Measurements from ENCODE around the gene SMARCB1.

Gene SMARCB1

DNA sequence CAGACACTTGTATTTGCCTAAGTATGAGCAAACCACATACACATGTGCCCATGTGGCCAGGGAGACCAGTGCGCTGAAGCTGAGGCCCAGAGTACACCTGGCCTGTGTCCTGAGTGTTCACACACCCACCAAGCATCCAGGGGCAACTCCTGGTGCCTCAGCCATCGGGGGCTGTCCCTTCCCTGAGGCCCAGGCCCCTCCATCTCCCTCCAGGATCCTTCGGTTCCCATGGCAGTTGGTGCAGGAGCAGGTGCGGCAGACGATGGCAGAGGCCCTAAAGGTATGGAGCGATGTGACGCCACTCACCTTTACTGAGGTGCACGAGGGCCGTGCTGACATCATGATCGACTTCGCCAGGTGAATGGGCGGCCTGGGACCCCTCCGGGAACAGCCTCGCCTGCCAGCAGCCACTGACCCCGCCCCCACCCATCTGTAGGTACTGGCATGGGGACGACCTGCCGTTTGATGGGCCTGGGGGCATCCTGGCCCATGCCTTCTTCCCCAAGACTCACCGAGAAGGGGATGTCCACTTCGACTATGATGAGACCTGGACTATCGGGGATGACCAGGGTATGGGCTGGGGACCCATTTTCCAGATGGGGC lies 6.5 kb upstream of the SMARCB1 start:
- no peak for DNase-seq (ENCODE audit: low read depth in 2 of 2, low spot score in 1 of 2)

DNA sequence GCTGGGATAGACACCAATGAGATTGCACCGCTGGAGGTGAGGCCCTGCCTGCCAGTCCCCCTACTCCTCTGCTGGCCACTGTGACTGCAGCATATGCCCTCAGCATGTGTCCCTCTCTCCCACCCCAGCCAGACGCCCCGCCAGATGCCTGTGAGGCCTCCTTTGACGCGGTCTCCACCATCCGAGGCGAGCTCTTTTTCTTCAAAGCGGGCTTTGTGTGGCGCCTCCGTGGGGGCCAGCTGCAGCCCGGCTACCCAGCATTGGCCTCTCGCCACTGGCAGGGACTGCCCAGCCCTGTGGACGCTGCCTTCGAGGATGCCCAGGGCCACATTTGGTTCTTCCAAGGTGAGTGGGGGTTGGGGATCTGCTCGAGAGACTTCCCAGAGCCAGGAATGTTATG lies 5.7 kb upstream of the SMARCB1 start:
- DNase-seq (ENCODE audit: low read depth in 2 of 2, low spot score in 1 of 2), result no peak

DNA sequence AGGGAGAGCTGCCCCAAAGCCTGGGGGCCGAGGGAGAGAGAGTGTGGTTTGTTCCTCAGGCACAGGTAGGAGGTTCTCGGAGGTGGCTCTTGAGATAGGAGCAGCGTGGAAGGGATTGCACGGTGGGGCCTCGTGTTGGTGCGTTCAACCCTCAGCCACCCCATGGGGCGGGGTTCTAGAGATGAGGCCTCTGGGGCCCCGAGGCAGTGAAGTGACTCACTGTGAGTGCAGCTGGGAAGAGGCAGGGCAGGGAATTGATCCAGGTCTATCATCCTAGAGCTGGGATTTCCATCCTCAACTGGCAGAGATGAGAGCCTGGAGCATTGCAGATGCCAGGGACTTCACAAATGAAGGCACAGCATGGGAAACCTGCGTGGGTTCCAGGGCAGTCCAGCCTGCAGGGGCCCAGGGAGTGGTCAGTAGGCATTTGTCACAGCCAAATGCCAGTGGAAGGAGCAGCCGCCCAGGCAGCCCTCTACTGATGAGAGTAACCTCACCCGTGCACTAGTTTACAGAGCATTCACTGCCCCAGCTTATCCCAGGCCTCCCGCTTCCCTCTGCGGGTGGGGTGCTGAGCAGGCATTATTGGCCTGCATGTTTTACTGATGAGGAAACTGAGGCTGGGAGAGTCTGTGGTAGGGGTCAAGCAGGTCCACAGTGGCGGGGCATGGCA lies 5.1 kb upstream of the SMARCB1 start:
- no peak for DNase-seq (ENCODE audit: low read depth in 2 of 2, low spot score in 1 of 2)

DNA sequence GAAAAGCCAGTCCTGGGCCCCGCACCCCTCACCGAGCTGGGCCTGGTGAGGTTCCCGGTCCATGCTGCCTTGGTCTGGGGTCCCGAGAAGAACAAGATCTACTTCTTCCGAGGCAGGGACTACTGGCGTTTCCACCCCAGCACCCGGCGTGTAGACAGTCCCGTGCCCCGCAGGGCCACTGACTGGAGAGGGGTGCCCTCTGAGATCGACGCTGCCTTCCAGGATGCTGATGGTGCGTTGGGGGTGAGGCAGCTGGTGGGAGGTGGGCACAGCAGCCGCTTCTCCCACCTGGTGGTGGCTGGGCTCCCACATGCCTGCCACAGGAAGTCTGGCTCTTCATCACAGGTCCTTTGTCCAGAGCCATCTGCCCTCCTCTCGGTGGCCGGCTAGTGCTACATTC lies 4.5 kb upstream of the SMARCB1 start:
- DNase-seq (ENCODE audit: low read depth in 2 of 2, low spot score in 1 of 2), result no peak

DNA sequence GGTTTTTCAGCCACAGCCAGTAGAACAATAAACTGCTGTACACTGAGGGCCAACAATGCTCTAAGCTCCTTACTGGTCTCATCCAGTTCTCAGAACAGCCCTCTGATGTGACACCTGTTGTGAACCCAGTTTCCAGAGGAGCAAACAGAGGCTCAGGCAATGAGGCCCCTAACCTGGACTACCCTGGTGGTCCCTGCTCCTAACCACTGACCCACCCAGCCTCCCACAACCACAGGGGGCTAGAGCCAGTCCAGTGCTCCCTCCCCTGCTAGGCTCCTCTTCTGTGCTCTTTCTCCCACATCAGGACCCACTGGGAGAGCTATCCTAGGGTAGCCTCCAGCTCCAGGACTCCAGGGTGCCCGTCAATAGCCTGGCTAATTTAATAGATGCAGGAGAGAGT lies 4.1 kb upstream of the SMARCB1 start:
- no peak for DNase-seq (ENCODE audit: low read depth in 2 of 2, low spot score in 1 of 2)

DNA sequence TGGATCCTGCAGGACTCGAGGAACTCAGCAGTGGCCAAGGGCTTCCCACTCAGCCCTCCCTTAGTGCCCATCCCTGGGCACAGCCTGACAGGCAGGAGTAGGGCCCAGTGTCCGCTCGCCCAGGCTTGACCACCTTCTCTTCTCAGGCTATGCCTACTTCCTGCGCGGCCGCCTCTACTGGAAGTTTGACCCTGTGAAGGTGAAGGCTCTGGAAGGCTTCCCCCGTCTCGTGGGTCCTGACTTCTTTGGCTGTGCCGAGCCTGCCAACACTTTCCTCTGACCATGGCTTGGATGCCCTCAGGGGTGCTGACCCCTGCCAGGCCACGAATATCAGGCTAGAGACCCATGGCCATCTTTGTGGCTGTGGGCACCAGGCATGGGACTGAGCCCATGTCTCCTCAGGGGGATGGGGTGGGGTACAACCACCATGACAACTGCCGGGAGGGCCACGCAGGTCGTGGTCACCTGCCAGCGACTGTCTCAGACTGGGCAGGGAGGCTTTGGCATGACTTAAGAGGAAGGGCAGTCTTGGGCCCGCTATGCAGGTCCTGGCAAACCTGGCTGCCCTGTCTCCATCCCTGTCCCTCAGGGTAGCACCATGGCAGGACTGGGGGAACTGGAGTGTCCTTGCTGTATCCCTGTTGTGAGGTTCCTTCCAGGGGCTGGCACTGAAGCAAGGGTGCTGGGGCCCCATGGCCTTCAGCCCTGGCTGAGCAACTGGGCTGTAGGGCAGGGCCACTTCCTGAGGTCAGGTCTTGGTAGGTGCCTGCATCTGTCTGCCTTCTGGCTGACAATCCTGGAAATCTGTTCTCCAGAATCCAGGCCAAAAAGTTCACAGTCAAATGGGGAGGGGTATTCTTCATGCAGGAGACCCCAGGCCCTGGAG lies 3.3 kb upstream of the SMARCB1 start:
- DNase-seq (ENCODE audit: low read depth in 2 of 2, low spot score in 1 of 2), result no peak

DNA sequence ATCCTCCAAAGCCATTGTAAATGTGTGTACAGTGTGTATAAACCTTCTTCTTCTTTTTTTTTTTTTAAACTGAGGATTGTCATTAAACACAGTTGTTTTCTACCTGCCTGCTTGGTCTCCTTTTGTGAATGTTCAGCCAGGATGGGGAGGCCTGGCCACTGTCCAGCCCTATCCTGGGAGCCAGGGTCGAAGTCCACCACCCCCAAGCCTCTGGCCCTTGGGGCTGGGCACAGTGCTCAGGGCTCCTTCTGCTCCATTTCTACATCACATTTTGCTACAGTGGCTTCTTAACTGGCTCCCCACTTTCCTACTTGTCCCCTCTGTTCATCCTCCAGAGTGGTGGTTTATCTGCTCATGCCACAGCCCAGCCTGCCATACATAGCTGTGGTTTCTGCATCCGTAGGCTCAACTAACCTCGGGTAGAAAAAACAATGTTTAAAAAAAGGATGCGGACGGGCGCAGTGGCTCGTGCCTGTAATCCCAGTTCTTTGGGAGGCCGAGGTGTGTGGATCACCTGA lies 2.5 kb upstream of the SMARCB1 start:
- DNase-seq (ENCODE audit: low read depth in 2 of 2, low spot score in 1 of 2), result no peak

DNA sequence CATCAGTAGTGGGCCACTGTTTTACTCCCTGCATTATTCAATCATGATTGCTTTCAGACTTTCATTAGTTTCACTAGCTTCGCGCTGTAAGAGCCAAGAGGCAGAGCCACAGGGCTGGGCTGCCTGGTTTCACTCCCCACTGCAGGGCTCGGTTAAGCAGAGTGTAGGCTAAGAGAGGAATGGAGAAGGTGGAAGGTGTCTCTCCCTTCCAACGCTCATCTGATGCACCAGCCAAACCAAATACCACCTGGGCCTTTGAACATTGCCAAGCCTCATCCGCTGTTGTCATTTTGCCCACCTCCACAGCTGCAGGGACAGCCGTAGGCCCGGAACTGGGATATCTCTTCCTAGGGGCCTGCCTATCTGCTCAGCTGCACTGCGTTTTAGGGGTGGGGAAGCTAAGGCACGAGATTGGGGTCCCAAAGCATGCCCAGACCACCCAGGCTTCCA lies 480 bp upstream of the SMARCB1 start:
- DNase-seq (ENCODE audit: low read depth in 2 of 2, low spot score in 1 of 2), result no peak

DNA sequence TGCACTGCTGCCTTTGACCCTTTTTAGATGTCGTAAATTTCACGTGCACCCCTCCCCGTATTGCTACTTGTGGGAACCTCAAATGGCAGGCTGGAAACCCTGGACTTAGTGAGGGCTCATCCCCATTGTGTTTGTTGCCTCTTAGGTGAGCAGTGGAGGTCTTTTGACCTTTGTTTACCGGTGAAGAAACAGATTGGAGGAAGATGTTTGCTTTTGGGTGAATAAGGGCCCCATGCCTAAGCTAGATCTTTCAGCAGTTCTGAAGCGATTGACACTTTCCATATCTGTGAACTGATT lies 782 bp downstream of the SMARCB1 start:
- no peak for DNase-seq (ENCODE audit: low read depth in 2 of 2, low spot score in 1 of 2)

DNA sequence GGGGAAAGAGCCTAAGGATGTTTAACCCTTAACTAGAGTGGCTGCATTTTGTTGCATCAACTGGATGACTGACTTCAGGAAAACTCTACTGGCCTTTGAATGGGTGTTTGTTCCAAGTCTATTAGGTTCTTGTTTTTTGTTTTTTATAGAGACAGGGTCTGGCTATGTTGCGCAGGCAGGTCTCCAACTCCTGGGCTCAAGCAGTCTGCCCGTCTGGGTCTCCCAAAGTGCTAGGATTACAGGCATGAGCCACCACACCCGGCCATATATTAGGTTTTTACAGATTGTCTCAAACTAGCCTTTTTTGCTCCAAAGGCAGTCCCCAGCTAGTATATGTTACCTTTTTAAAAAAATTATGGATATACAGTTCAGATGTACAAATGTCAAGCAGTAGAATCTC lies 1.1 kb downstream of the SMARCB1 start:
- DNase-seq (ENCODE audit: low read depth in 2 of 2, low spot score in 1 of 2), result no peak

DNA sequence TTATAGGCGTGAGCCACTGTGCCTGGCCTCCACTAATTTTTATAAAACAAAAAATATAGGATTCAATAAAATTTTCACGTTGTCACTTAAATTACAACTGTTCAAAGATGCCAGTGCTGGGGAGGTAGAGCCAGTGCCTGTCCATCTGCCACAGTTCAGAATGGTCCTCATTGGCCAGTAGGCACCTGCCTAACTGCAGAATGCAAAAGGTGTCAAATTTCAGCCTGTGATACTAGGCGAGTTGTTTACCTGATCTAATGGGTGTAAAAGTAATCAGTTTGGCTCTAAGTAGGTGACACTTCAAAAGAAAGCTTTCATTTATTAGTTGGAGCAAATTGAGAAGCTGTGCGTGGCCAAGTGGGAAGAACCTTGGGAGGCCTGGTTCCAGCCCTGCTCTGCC lies 2.4 kb downstream of the SMARCB1 start:
- no peak for DNase-seq (ENCODE audit: low read depth in 2 of 2, low spot score in 1 of 2)

DNA sequence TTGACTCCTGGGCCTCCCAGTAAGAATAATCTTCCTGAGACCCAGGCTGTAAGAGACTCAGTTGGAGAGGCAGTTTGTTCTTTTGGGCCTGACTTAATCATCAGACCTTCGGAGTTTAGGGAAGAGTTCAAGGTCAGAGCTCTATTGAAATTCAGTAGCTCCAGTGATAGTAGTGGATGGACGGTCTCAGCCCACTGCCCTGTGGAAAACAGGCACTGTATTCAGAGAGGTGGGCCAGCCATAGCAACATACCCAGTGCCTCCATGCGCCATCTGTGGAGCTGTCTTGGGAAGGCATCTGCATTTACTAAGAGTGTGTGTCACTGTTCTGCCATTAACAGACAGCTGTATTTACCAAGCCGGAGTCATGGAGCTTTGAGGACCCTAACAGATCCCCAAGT lies 2.9 kb downstream of the SMARCB1 start:
- DNase-seq (ENCODE audit: low read depth in 2 of 2, low spot score in 1 of 2), result no peak

DNA sequence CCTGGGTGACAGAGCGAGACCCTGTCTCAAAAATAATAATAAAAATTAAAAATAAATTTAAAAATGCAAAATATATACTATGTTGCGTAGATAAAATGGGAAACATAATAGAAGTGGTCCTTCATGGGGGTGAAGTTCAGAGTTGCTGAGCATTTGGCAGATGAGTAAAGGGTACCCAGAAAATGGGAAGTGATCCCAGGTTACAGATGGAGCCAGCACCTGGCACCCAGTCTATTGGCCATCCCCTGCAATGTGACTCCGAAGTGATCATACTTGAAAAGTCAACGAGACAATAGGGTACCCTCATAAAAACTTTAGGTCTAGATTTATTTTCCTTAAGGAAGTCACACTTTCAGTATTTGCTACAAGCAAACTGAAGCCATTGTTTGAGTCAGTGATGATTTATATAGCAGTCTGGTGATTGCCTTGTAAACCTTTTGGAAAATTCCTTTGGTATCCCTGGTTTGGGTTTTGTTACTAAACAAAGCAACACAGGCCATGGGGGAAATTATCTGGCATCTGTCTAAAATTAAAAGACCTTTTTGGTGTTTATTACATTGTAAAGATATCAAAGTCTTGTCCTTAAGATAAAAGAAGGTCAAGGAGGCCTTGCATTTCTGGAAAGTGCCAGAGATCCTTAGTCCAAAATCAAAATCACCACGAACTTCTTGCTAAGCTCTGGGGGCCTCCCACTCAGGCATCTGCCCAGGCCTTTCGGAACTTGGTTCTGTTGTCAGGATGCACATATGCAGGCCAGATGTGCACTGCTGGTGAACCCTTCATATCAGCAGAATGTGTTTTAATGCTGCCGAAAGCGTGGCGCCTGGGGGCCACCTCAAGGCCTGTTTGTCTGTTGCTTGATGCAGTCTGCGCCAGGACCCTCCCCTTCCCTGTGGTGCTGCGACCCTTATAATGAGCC lies 4.3 kb downstream of the SMARCB1 start:
- no peak for DNase-seq (ENCODE audit: low read depth in 2 of 2, low spot score in 1 of 2)

DNA sequence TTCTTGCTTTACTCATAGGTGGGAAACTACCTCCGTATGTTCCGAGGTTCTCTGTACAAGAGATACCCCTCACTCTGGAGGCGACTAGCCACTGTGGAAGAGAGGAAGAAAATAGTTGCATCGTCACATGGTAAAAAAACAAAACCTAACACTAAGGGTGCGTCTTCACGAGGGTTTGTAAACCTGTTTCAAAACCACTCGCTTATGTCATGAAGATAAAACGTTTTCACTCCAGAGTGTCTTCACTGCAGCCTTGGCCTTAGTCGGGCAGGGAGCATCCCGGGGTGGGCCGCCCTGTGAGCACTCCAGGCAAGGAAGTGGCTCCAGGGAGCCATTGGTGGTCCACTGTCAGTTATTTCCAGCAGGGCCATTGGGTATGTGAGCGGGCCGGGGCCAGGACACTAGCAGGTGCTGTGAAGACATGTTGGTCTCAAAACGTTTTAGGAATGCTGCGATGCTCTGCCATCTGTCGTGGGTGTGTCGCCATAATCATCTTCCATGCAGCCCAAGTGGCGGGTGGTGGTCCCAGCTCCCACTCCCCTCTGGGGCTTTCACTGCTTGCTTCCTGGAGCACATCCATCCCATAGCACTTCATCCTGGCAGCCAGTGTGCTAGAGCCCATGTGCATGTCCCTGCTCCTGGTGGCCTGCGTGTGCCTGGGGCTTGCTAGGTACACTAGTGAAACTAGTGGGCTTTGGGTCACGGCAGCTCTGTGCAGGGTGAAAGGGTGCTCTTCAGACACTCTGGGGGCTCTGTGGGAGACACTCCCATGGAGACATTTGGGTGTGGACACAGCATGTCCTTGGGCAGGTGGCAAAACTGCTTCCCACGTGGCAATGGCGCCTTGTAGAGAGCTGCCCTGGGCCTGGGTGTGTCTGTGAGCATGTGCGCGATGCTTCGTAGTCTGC lies 5.2 kb downstream of the SMARCB1 start:
- DNase-seq (ENCODE audit: low read depth in 2 of 2, low spot score in 1 of 2), result no peak

DNA sequence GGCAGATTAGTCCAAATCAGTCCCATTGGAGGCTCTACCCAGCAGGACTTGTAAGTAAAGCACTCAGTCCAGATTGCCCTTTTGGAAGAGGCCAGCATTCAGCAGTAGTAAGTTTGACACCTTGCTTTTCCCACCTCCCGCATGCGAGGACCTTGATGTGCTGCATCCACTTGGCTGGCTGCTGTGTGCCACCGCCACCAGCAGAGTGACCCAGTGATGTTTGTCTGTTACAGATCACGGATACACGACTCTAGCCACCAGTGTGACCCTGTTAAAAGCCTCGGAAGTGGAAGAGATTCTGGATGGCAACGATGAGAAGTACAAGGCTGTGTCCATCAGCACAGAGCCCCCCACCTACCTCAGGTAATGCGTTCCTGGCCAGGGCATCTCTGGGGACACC lies 6.6 kb downstream of the SMARCB1 start:
- no peak for DNase-seq (ENCODE audit: low read depth in 2 of 2, low spot score in 1 of 2)

DNA sequence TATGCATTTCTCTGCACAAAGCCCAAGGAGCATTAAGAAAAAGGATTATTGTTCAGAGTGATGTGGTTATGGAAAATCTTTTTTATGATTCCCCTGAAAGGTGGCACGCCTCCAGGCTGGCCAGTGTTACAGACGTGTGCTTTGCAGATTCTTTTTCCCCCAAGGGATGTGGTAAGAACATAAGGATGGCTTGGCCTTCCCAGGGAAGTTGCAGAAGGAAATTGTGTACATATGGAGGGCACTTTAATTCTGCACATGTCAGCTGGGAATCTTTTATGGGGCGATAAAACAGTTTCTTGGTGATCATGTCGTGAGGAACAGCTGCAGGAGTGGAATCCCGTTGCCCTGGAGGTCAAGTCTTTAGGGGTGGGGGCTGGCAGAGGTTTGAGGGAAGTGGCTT lies 9.7 kb downstream of the SMARCB1 start:
- DNase-seq (ENCODE audit: low read depth in 2 of 2, low spot score in 1 of 2), result no peak

DNA sequence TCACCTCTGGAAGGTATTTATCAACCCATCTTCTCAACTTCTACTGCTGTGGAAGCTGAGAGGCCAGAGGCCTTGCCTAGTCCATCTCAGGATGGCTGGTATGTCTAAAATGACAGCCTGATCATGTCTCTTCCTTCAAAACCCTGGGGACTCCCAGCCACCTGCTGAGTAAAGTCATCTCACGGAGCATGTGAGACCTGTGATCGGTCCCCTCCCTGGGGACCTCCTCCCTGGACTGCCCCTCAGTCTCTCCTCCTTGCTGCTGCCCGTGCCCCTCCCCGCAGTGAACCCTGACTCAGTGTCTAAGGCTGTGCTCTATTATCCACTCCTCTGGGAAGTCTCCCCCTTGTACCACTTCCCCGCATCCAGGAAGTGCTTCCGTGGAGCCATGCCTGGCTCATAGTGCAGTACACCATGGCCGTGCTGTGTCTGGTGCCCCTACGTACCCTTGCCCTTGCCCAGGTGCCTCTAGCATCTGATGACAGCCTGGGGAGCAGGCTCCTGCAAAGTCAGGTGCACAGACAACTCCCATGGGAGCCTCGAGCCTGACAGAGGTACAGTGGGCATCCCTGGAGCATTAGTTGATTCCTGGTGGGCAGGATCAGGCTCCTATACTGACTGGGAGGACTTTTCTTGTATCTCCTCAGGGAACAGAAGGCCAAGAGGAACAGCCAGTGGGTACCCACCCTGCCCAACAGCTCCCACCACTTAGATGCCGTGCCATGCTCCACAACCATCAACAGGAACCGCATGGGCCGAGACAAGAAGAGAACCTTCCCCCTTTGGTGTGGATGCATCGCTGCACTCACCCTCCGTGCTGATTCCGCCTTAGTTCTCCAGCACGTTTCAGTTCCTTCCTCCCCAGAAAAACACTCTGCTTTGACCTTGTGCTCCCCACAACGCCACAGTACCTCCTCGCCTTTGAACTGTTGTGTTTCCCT lies 13.8 kb downstream of the SMARCB1 start:
- DNase-seq (ENCODE audit: low read depth in 2 of 2, low spot score in 1 of 2), result no peak

DNA sequence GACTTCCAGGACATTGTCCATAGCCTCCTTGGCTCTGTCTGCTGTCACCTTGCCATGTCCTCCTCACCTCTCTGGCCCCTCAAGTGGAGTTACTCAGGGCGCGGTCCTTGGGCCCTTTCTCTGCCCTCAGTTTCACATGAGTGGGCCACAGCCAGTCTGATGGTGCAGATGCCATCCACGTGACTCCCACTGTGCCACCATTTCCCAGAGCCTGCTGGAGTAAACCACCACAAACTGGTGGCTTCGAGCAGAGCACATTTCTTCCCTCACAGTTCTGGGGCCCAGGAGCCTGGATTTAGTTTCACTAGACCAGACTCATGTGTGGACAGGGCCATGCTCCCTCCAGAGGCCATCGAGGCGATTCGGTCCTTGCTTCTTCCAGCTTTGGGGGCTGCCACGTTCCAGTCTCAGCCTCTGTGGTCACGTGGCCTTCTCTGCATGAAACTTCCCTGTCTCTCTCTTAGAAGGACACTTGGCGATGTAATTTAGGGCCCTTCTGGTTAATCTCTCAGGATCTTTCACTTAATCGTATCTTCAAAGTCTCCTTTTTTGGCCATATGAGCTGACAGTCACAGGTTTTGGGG lies 14.6 kb downstream of the SMARCB1 start:
- DNase-seq (ENCODE audit: low read depth in 2 of 2, low spot score in 1 of 2), result no peak
